Neural progenitor cell (in vitro differentiated cells): ENCODE measurements around the gene TBC1D2B.

ENCODE experiments used
- EZH2phosphoT487 ChIP-seq: fragments of 200-600 bp; sonication (generic); IDR thresholded peaks from 2 replicates; pipeline ENCODE4 v1.6.1; 2017; ENCODE audit warnings: antibody characterized with exemption
- TF ChIP-seq, protein P1 (sequence below): fragments of 200-600 bp; sonication (generic); IDR thresholded peaks from 2 replicates; pipeline ENCODE4 v1.5.1; 2017; ENCODE audit warnings: antibody characterized with exemption, mild to moderate bottlenecking

DNA sequence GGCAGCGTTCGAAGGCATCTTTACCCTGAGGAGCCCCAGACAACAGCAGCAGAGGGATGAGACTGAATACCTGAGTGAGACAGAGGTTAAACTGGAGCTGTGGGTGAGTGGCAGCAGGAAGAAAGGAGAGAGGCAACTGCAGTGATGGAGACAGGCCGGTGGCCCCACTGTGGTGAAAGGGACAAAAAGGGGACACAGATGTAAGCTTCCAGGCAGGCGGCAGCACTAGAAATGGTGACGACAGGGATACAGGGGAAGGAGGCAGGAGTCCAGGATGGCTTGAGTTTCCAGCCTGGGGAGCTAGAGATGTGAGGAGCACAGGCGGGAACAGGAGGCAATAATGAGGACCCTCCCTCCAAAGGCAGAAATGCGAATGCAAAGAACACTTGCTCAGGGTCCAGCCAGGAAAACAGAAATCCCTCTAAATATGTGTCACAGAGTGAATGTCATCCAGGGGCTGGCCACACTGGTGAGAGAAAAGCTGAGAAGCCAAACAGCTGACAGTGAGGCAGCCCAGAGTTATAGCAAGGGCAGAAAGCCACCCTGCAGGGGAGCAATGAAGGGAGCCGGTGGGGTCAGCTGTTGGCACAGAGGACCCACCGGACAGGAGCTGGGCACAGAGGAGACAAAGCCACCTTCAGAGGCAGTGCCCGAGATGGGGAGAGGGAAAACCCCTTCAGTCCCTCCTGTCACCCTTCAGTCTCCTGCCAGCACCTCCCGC, 70.1 kb downstream of the TBC1D2B start:
- TF ChIP-seq, protein P1, sequence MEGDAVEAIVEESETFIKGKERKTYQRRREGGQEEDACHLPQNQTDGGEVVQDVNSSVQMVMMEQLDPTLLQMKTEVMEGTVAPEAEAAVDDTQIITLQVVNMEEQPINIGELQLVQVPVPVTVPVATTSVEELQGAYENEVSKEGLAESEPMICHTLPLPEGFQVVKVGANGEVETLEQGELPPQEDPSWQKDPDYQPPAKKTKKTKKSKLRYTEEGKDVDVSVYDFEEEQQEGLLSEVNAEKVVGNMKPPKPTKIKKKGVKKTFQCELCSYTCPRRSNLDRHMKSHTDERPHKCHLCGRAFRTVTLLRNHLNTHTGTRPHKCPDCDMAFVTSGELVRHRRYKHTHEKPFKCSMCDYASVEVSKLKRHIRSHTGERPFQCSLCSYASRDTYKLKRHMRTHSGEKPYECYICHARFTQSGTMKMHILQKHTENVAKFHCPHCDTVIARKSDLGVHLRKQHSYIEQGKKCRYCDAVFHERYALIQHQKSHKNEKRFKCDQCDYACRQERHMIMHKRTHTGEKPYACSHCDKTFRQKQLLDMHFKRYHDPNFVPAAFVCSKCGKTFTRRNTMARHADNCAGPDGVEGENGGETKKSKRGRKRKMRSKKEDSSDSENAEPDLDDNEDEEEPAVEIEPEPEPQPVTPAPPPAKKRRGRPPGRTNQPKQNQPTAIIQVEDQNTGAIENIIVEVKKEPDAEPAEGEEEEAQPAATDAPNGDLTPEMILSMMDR = no peak
- no peak for TF ChIP-seq EZH2phosphoT487
